H1 (cell line): ENCODE results near the gene DNMT3L. TPM values are rescaled to one million over a fixed set of nuclear protein-coding genes. Genes with fewer than 3 reads are reported as not detected.

Experiments
- CTCF ChIA-PET: fragments of 300-600 bp; sonication (Branson Sonifier 250); formaldehyde crosslinking; loops from one replicate; lab custom pipeline; 2021; ENCODE audit not compliant: partially characterized antibody; lab: Charles Lee
- POLR2A ChIA-PET: fragments of 300-600 bp; sonication (Branson Sonifier 250); formaldehyde crosslinking; loops from one replicate; lab custom pipeline; 2021; ENCODE audit warnings: inconsistent platforms; ENCODE audit not compliant: partially characterized antibody; lab: Charles Lee
- DNase-seq, 2 experiments: peaks; one replicate each; pipeline versions ENCODE4 v3.0.0 to v3.0.0-alpha.2; 2010 to 2022; ENCODE audit warnings: low spot score in 2 of 2, low read depth in 1 of 2, mixed read lengths in 1 of 2
- FAIRE-seq: peaks from 2 replicates; lab custom pipeline; 2011; peaks lifted over from hg19 to GRCh38; lab: Jason Lieb, UNC
- H2AFZ ChIP-seq: 2 replicates; pipeline ENCODE4 v1.8.1; 2012; ENCODE audit warnings: low read length, inconsistent platforms
- H2AK5ac ChIP-seq: 2 replicates; pipeline ENCODE4 v1.6.1; 2013; ENCODE audit warnings: low read depth, low read length
- H2BK120ac ChIP-seq: replicated peaks from 2 replicates; pipeline ENCODE3; 2013; ENCODE audit warnings: low read depth, low read length, inconsistent platforms
- H2BK12ac ChIP-seq: 2 replicates; pipeline ENCODE4 v1.6.1; 2013; ENCODE audit warnings: low read depth, low read length
- H2BK15ac ChIP-seq: 2 replicates; pipeline ENCODE4 v1.6.1; 2013; ENCODE audit warnings: low read length
- H2BK20ac ChIP-seq: 2 replicates; pipeline ENCODE4 v1.6.1; 2013; ENCODE audit warnings: low read length
- H2BK5ac ChIP-seq: 2 replicates; pipeline ENCODE4 v1.6.1; 2013; ENCODE audit warnings: low read depth, low read length
- H3K14ac ChIP-seq: 2 replicates; pipeline ENCODE4 v1.6.1; 2013; ENCODE audit warnings: inconsistent platforms; ENCODE audit not compliant: insufficient read length
- H3K18ac ChIP-seq: 2 replicates; pipeline ENCODE4 v1.6.1; 2013; ENCODE audit warnings: low read length; ENCODE audit errors: extremely low read depth
- H3K23ac ChIP-seq: 2 replicates; pipeline ENCODE4 v1.6.1; 2013; ENCODE audit warnings: inconsistent platforms; ENCODE audit not compliant: insufficient read length
- H3K23me2 ChIP-seq: 2 replicates; pipeline ENCODE4 v1.6.1; 2013; ENCODE audit warnings: low read depth, low read length
- H3K27ac ChIP-seq: 2 replicates; pipeline ENCODE4 v1.6.1; 2011; ENCODE audit warnings: low read depth, low read length, inconsistent platforms
- H3K27me3 ChIP-seq, 4 experiments: replicated peaks in 1 of 4; 1 replicate in 1 of 4; 2 replicates in 3 of 4; pipeline versions ENCODE4 v1.6.1 to v1.8.1; 2011 to 2013; ENCODE audit warnings: low read length in 3 of 4, mild to moderate bottlenecking in 3 of 4, inconsistent platforms in 2 of 4, mixed read lengths in 2 of 4, moderate library complexity in 1 of 4; ENCODE audit not compliant: control insufficient read depth in 3 of 4, insufficient read depth in 3 of 4; ENCODE audit errors: extremely low read depth in 1 of 4
- H3K36me3 ChIP-seq, 4 experiments: 2 replicates each; pipeline versions ENCODE4 v1.6.1 to v1.8.1; 2011 to 2013; ENCODE audit warnings: mild to moderate bottlenecking in 4 of 4, low read length in 3 of 4, moderate library complexity in 2 of 4, control low read depth in 1 of 4, inconsistent platforms in 1 of 4; ENCODE audit not compliant: insufficient read depth in 4 of 4, control insufficient read depth in 2 of 4
- H3K4ac ChIP-seq: replicated peaks from 2 replicates; pipeline ENCODE3; 2013; ENCODE audit warnings: low read length, low read depth, mixed read lengths, inconsistent platforms; ENCODE audit not compliant: insufficient read length
- H3K4me1 ChIP-seq, 4 experiments: replicated peaks in 1 of 4; 1 replicate in 1 of 4; 2 replicates in 3 of 4; pipeline versions ENCODE4 v1.6.1 to v1.8.1; 2011 to 2013; ENCODE audit warnings: low read length in 3 of 4, inconsistent platforms in 2 of 4, mixed read lengths in 1 of 4; ENCODE audit not compliant: insufficient read depth in 4 of 4, control insufficient read depth in 3 of 4
- H3K4me2 ChIP-seq, 2 experiments: 2 replicates each; pipeline versions ENCODE4 v1.6.1 to v1.8.1; 2011 to 2013; ENCODE audit warnings: low read depth in 2 of 2, low read length in 2 of 2, control low read depth in 1 of 2, inconsistent platforms in 1 of 2, mild to moderate bottlenecking in 1 of 2; ENCODE audit not compliant: insufficient read depth in 1 of 2
- H3K4me3 ChIP-seq, 4 experiments: fragments of 200-600, 300-600 bp in 1 of 4; sonication (generic), shearing (Covaris generic), sonication (Bioruptor Twin) in 1 of 4; 2 replicates each; pipeline versions ENCODE4 v1.5.1 to v1.8.1; 2011 to 2016; ENCODE audit warnings: low read length in 4 of 4, low read depth in 3 of 4, control low read depth in 2 of 4, inconsistent platforms in 2 of 4, mild to moderate bottlenecking in 2 of 4, mixed read lengths in 1 of 4, moderate library complexity in 1 of 4; ENCODE audit not compliant: insufficient read depth in 2 of 4; ENCODE audit errors: extremely low read depth in 1 of 4
- H3K56ac ChIP-seq: replicated peaks from 2 replicates; pipeline ENCODE3; 2013; ENCODE audit warnings: low read depth, mild to moderate bottlenecking, mixed read lengths, low read length, inconsistent platforms; ENCODE audit not compliant: insufficient read length
- H3K79me1 ChIP-seq: 2 replicates; pipeline ENCODE4 v1.6.1; 2013; ENCODE audit warnings: low read depth, low read length, control low read depth
- H3K79me2 ChIP-seq, 2 experiments: 2 replicates each; pipeline versions ENCODE4 v1.6.1 to v1.8.1; 2012 to 2013; ENCODE audit warnings: low read length in 2 of 2, mild to moderate bottlenecking in 2 of 2, inconsistent platforms in 1 of 2; ENCODE audit not compliant: insufficient read depth in 2 of 2, control insufficient read depth in 1 of 2
- H3K9ac ChIP-seq, 4 experiments: replicated peaks in 1 of 4; 1 replicate in 1 of 4; 2 replicates in 3 of 4; pipeline versions ENCODE4 v1.6.1 to v1.8.1; 2011 to 2013; ENCODE audit warnings: low read depth in 3 of 4, low read length in 3 of 4, control low read depth in 2 of 4, mild to moderate bottlenecking in 2 of 4, moderate library complexity in 2 of 4, inconsistent platforms in 1 of 4; ENCODE audit errors: extremely low read depth in 1 of 4
- H3K9me3 ChIP-seq, 2 experiments: 2 replicates each; pipeline versions ENCODE4 v1.6.1 to v1.8.1; 2012 to 2013; ENCODE audit warnings: mild to moderate bottlenecking in 2 of 2, moderate library complexity in 2 of 2, control low read depth in 1 of 2, inconsistent platforms in 1 of 2, low read depth in 1 of 2, low read length in 1 of 2, mixed read lengths in 1 of 2; ENCODE audit not compliant: insufficient read depth in 2 of 2
- H4K20me1 ChIP-seq, 2 experiments: replicated peaks in 1 of 2; 2 replicates each; pipeline versions ENCODE3 to v1.8.1; 2011 to 2013; ENCODE audit warnings: inconsistent platforms in 2 of 2, low read length in 2 of 2, mild to moderate bottlenecking in 1 of 2; ENCODE audit not compliant: insufficient read depth in 2 of 2, control insufficient read depth in 1 of 2
- H4K5ac ChIP-seq: 2 replicates; pipeline ENCODE4 v1.6.1; 2013; ENCODE audit warnings: low read length, low read depth, mixed read lengths, inconsistent platforms; ENCODE audit not compliant: insufficient read length
- H4K8ac ChIP-seq: 2 replicates; pipeline ENCODE4 v1.8.0; 2013; ENCODE audit warnings: mild to moderate bottlenecking, moderate library complexity, low read length, inconsistent platforms; ENCODE audit not compliant: insufficient read depth; ENCODE audit errors: extremely low read depth
- H4K91ac ChIP-seq: replicated peaks from 2 replicates; pipeline ENCODE3; 2013; ENCODE audit warnings: low read length, mixed read lengths, inconsistent platforms; ENCODE audit not compliant: insufficient read length
- BRCA1 ChIP-seq: IDR thresholded peaks from 2 replicates; pipeline ENCODE4 v1.6.1; 2012; ENCODE audit warnings: low read depth, low read length, improper control_type of control experiment
- CBX5 ChIP-seq: fragments of 300-800, 300-1000 bp; sonication (generic); IDR thresholded peaks from 2 replicates; pipeline ENCODE4 v1.7.1; 2016; ENCODE audit warnings: antibody characterized with exemption, low read length, low read depth
- CREB1 ChIP-seq: IDR thresholded peaks from 2 replicates; pipeline ENCODE4 v1.6.1; 2012; ENCODE audit warnings: inconsistent platforms
- EGR1 ChIP-seq: IDR thresholded peaks from 2 replicates; pipeline ENCODE4 v1.6.1; 2011; ENCODE audit warnings: low read depth, low read length, borderline replicate concordance
- FOSL1 ChIP-seq: IDR thresholded peaks from 2 replicates; pipeline ENCODE4 v1.6.1; 2011; ENCODE audit warnings: mild to moderate bottlenecking, low read depth, low read length, moderate library complexity; ENCODE audit not compliant: insufficient read depth
- KDM1A ChIP-seq: fragments of 200-600, 300-600 bp; sonication (generic); IDR thresholded peaks from 2 replicates; pipeline ENCODE4 v1.7.1; 2016; ENCODE audit warnings: mild to moderate bottlenecking, low read length, borderline replicate concordance
- RBBP5 ChIP-seq: IDR thresholded peaks from 2 replicates; pipeline ENCODE4 v1.7.1; 2012; ENCODE audit warnings: low read depth, mild to moderate bottlenecking, inconsistent platforms, low read length, moderate library complexity, borderline replicate concordance
- SAP30 ChIP-seq: fragments of 300-600 bp; sonication (generic); IDR thresholded peaks from 2 replicates; pipeline ENCODE4 v1.7.1; 2012; ENCODE audit warnings: low read length, moderate library complexity, mild to moderate bottlenecking, inconsistent platforms; ENCODE audit not compliant: insufficient read depth, insufficient replicate concordance
- SUZ12 ChIP-seq: fragments of 200-600 bp; sonication (generic); IDR thresholded peaks from 2 replicates; pipeline ENCODE4 v1.6.1; 2012; ENCODE audit warnings: mild to moderate bottlenecking, inconsistent platforms, low read length, moderate library complexity, mixed read lengths
- TAF1 ChIP-seq: IDR thresholded peaks from 2 replicates; pipeline ENCODE4 v1.6.1; 2011; ENCODE audit warnings: mild to moderate bottlenecking, low read depth, low read length
- TCF12 ChIP-seq: IDR thresholded peaks from 2 replicates; pipeline ENCODE4 v1.6.1; 2011; ENCODE audit warnings: low read depth, mild to moderate bottlenecking, low read length
- USF2 ChIP-seq: IDR thresholded peaks from 2 replicates; pipeline ENCODE4 v1.6.1; 2011; ENCODE audit warnings: low read length, improper control_type of control experiment
- YY1 ChIP-seq: IDR thresholded peaks from 2 replicates; pipeline ENCODE4 v1.6.1; 2011; ENCODE audit warnings: low read depth, mild to moderate bottlenecking, low read length
- WGBS, 2 experiments: shearing (Covaris generic) in 1 of 2; methylation state at CpG; one replicate each; pipeline versions ENCODE4 v1.1.6 to v1.1.7; 2013 to 2015; ENCODE audit warnings: low lambda C conversion rate in 2 of 2, mixed read lengths in 2 of 2, inconsistent platforms in 1 of 2, low coverage in 1 of 2, missing lambda C conversion rate in 1 of 2; ENCODE audit not compliant: insufficient replicate concordance in 2 of 2, insufficient coverage in 1 of 2, insufficient read length in 1 of 2; ENCODE audit errors: extremely low coverage in 1 of 2, missing lambda C conversion rate in 1 of 2; 5-methylcytosine and 5-hydroxymethylcytosine counted together
- polyA plus RNA-seq, 7 experiments: library from polyadenylated mRNA; depleted of rRNA in 3 of 7; stranded (reverse) in 5 of 7; unstranded in 2 of 7; fragments of >200 nt in 5 of 7; fragments of 200-250 nt in 2 of 7; gene quantifications; 1 replicate in 5 of 7; 2 replicates in 1 of 7; 4 replicates in 1 of 7; pipeline versions ENCODE4 v1.2.1 to v1.2.3, GENCODE V29; 2011 to 2013; ENCODE audit warnings: missing spikeins in 2 of 7, mixed read lengths in 2 of 7
- total RNA-seq: library from RNA; stranded (reverse); fragmentation: NEBNext Ultra II Directional; extraction: Animal tissue kit (Norgen Biotek cat#: 25700); gene quantifications from 2 replicates; pipeline ENCODE4 v1.2.1, GENCODE V29; 2021

The DNMT3L gene
- total and polyA plus RNA-seq, 2 of the 8 experiments (the other 6 are each of a cell fraction or from before 2014, with no cell fraction given), result 0.06 TPM; not detected in 1

GRCh38 chr21:44283948-44284347, 22.3 kb upstream of the DNMT3L start:
- H3K27me3 ChIP-seq, result peaks cover 0 to 28% (median 17%) of the 10 kb centered on the region in 4 experiments; a peak in 5 of 7 replicates
- peak overlapping the region; percentile 74 for H3K4ac ChIP-seq
- H4K91ac ChIP-seq, result no peak overlapping the region
- H3K23me2 ChIP-seq, result no peaks in the 10 kb centered on the region; the same call in 1 of the 2 replicates
- no peak overlapping the region for H3K4me3 ChIP-seq
- H3K79me1 ChIP-seq, result no peaks in the 10 kb centered on the region
- POLR2A ChIA-PET, result interaction anchor here (0.7 kb wide), 1 partner anchor 11 kb away, joined by 3 read pairs; no protein-coding TSS in a partner anchor
- H4K5ac ChIP-seq, result no peak overlapping the region
- H2BK20ac ChIP-seq, result no peak overlapping the region
- H2BK15ac ChIP-seq, result peak overlapping the region; percentile 72; the same call in 1 of the 2 replicates
- WGBS, 2 experiments, result 82% methylated on average over 11 of the region's 11 CpGs; no CpG with 5 or more reads in 1 of the 2 experiments
- no peaks in the 10 kb centered on the region for H4K20me1 ChIP-seq
- H2BK5ac ChIP-seq, result no peak overlapping the region
- H2BK12ac ChIP-seq, result peak overlapping the region; percentile 68; the same call in 1 of the 2 replicates
- no peak overlapping the region; the same call in 1 of the 2 replicates for H4K8ac ChIP-seq
- no peak overlapping the region for H3K14ac ChIP-seq
- no peak overlapping the region for H3K23ac ChIP-seq
- peaks cover 0 to 23% (median 15%) of the 10 kb centered on the region in 4 experiments; a peak in 6 of 7 replicates for H3K4me1 ChIP-seq
- peak overlapping the region; percentile 61 for H2BK120ac ChIP-seq
- H3K9ac ChIP-seq, result no peak overlapping the region
- H3K18ac ChIP-seq, result peak overlapping the region; percentile 71
- no peaks in the 10 kb centered on the region for H3K9me3 ChIP-seq
- no peak overlapping the region for H2AFZ ChIP-seq
- H3K4me2 ChIP-seq, result no peak overlapping the region
- DNase-seq (no peak), FAIRE-seq (no peak)
- CTCF ChIA-PET, result interaction anchor here (0.6 to 5.3 kb wide), 2 partner anchors 13 to 637 kb away, joined by 3 to 53 read pairs; partner anchors contain the start of gene ITGB2
- H2AK5ac ChIP-seq, result no peak overlapping the region
- H3K27ac ChIP-seq, result no peak overlapping the region
- no peak overlapping the region for H3K56ac ChIP-seq
- H3K79me2 ChIP-seq, result no peaks in the 10 kb centered on the region
- H3K36me3 ChIP-seq, result no peaks in the 10 kb centered on the region
- TF ChIP-seq YY1, result no peak
- no peak for TF ChIP-seq TAF1
- no peak for TF ChIP-seq BRCA1
- no peak for TF ChIP-seq USF2
- TF ChIP-seq EGR1, result no peak
- TF ChIP-seq FOSL1, result no peak
- no peak for TF ChIP-seq CBX5
- no peak for TF ChIP-seq TCF12
- TF ChIP-seq RBBP5, result no peak
- TF ChIP-seq SUZ12, result no peak
- no peak for TF ChIP-seq CREB1
- TF ChIP-seq SAP30, result no peak
- no peak for TF ChIP-seq KDM1A
